Body of pancreas (tissue), 4 donors: Measurements from ENCODE around the gene NLRC3.

ENCODE experiments used
- CTCF ChIP-seq, 7 experiments: fragments of 450-650 bp in 4 of 7; fragments of 200-600 bp in 3 of 7; sonication (generic) in 3 of 7; IDR thresholded peaks; one replicate each; pipeline ENCODE4 v1.5.1; 2016 to 2019; ENCODE audit warnings: antibody characterized with exemption in 7 of 7
- POLR2A ChIP-seq, 3 donors: fragments of 450-650 bp; IDR thresholded peaks; one replicate each; pipeline ENCODE4 v1.6.1; 2016; ENCODE audit warnings: antibody characterized with exemption in 3 of 3, mild to moderate bottlenecking in 2 of 3

DNA sequence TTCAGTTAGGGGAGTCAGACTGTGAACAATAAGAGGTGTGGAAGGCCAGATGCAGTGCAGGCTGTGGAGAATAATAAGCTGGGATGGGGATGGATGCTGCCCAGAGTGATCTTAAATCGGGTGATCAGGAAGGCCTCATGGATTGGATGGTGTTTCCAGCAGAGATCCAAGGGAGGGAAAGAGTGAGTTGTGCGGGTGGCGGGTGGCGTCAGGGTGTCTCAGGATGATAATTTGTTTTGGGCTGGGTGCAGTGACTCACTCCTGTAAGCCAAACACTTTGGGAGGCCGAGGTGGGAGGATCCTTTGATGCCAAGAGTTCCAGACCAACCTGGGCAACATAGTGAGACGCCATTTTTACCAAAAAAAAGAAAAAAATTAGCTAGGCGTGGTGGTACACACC, 68.5 kb downstream of the NLRC3 start:
- TF ChIP-seq CTCF (IDR thresholded peaks at IDR 0.05) = no peak
- no peak for TF ChIP-seq POLR2A (IDR thresholded peaks at IDR 0.05)
